ENCODE measurements around the gene CLDN4.

- TF ChIP-seq CTCF (IDR thresholded peaks at IDR 0.05; ENCODE audit: poor library complexity) (no peak), EZH2 (IDR thresholded peaks at IDR 0.05; ENCODE audit: borderline replicate concordance) (no peak), EZH2phosphoT487 (IDR thresholded peaks at IDR 0.05; ENCODE audit: low read depth, severe bottlenecking, unreplicated experiment) (no peak)
Observed at GRCh38 chr7:73852500-73852899, 21.7 kb downstream of the CLDN4 start.
